ENCODE data around the gene CAMK1D. TPM values are rescaled to one million over a fixed set of nuclear protein-coding genes. Genes with fewer than 3 reads are reported as not detected.

CAMK1D gene
- total RNA-seq, 1 donor from 2014 or later: 14.0 TPM

DNA sequence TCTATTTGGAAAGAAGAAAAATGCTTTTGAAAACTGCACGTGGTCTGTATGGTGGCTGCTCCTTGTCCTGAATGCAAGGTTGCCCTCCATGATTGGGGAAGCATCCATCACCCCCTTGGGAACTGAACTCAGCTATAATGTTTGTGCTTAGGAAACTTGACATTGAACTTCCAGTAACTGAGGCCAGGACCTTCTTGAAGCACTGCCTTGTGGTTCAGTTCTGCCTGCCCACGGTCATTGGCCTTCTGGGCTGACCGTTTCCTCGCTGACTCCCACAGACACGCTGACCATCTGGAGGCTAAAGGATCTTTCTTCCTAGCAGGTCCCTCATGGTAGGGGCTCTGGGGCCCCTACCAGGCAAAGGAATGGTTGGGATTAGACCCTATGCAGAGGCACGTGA lies 247.8 kb downstream of the CAMK1D start:
- DNase-seq: no peak

DNA sequence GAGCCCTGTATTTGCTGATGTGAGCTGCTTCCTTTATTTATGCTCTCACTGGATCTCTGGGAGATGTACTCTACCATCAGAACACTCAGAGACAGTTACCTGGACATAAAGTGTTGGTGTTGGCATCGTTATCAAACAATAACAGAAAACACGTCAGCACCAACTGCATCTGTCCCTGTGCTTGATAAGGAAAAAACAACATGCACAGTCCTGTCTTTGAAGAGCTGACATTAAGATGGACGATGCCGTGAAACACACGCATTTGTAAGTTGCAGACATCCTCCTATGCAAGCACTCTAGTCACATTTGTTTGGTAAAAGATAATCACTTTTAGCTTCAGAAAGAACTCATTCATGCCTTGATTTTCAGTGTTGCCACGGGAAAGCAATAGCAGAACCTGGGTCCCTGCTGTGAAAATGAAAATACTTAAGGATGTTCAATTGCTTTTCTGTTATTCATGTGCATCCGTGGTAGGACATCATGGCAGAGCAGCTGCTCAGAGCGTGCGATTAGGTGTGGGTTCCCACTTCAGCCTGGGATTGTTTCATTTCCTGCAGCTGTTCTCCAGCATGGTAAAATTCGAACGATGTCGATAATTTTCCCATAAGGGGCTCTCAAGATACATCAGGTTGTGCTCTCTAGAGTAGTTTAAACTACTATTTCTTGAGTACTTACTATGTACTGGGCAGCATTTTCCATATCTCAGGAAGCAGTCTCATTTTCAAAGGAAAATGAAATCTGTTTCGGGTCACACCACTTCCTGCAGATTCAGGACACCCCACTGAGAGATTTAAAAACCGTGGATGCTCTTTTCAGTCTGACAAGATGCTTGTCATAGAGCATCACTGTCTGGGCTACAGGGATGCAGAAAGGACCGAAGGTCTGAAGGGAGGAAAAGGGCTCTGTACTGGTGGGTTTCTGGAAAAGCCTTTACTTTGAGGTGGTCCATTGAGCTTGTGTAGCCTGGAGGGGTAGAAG lies 248.7 kb downstream of the CAMK1D start:
- DNase-seq: no peak

DNA sequence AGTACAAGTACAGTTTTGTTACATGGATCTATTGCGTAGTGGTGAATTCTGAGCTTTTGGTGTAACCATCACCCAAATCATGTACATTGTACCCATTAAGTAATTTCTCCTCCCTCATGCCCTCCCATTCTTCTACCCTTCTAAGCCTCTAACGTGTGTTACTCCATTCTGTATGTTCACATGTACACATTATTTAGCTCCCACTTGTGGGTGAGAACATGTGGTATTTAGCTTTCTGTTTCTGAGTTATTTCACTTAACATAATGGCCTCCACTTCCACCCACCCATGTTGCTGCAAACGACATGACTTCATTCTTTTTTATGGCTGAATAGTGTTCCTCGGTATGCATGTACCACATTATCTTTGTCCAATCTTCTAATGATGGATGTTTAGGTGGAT lies 251.3 kb downstream of the CAMK1D start:
- no peak for DNase-seq

DNA sequence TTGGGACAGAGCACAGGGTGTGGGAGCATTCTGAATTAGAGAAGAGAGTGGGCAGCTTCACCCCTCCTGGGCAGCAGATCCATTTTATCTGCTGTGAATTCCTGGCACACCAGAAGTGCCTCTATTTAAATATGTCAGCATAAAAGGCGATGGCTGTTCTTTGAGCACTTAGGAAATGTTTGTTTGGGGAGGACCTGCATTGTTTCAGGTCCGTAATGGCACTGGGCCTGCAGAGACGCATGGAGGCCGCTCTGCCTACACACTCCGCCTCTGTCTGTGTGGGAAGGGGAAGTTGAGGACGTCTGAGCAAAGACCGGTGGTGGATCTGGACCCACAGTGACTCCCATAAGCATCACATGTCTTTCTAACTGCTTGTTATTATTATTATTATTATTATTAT lies 253.2 kb downstream of the CAMK1D start:
- no peak for DNase-seq

DNA sequence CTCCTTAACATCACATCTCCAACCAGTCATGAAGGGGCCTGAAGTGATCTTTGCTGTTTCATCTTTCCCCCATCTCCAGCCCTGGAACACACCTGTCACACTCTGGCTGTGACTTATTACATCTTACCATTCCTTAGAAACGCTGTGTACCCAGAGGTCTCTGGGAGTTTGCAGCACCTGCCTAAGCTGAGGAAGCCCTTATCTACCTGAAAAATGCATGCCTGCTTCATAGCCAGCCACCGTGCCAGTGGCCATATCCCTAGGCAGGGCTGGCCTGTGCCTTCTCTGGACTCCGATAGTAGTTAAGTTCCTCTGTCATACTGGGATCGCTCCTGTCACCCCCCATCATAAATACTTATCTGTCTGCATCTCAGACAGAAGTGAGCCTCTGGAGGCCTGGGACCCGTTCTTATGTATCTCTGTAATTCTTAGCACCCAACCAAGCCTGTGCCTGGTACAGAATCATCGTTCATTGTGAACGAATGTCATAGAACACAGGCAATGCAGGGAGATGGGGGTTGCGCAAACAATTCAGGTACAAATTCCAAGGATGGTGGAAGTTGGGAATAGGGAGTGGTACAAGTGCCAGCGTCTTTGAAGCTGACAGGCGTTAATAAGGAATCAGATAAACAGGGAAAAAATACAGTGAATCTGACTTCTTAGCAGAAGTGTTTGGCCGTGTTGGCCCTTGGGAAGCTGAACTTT lies 254.6 kb downstream of the CAMK1D start:
- no peak for DNase-seq

DNA sequence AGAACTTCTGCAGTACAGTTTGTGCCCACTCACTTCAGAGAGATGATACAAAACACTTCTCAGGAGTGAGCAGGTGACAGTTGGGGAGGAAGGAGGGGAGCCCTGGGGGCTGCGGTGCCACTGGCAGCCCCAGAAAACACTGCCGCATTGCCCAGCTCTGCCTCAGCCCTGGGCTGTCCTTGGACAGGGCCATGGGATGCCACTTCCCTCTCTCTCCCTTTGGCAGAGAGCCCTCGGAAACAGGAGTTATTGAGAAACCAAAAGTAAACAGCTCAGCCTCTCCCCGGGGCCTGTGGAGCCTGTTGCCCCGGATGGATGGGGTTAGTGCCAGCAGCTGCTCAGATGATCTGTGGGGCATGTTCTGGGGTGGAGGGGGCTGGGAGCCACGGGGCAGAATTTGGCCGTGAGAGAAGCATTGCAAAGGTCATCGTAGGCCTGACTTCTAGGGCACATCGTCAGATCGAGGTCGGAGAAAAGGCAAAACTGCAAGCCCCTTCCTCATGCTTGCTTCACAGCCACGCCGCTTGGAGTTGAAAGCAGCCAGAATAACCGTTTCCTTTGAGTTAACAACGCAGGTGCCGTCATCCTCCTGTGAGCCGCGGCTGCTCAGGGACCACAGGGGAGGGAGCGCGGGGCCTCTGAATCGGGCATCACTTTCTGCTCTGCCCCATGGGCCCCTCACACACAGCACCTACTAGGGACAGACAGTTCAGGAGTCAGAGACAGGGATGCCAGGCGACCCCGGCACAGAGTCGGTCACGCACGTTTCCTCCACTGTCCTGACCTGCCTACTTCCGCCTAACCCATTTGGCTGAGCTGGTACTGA lies 256.4 kb downstream of the CAMK1D start:
- DNase-seq: no peak

DNA sequence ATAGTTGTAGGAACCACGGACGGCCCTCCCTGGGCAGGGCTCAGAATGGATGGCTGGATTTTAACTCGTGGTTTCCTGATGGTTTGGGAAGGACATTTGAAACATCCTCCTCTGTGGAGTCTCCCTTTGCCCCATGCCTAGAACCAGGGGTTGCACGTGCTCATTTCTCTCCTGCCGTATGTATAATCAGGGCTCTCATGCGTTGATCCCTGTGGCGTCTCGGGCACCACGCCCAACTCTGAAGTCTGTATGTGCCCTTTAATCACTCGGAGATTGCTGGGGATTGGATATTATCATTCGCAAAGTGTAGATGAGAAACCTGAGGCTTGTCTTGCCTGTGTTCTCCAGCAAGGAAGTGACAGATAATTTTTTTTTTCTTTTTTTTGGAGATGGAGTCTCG lies 257.1 kb downstream of the CAMK1D start:
- no peak for DNase-seq

DNA sequence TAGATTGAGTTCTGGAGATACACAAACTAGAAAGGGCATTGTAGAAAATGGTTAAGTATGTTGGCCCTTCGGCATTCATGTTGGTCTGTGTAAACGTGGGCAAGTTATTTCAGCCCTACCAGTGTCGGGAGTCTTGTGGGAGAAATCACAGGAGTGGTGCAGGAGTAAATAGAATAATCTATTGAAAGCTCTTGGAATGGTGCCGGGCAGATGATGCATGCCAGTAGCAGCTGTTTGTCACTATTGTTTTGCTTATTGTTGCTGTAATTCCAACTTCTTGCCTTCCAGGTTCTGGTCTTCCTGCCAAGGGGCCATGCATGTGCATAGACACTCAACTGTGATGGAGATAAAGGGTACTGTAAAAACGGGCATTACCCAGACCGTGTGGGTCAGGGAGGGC lies 259.4 kb downstream of the CAMK1D start:
- DNase-seq: no peak

DNA sequence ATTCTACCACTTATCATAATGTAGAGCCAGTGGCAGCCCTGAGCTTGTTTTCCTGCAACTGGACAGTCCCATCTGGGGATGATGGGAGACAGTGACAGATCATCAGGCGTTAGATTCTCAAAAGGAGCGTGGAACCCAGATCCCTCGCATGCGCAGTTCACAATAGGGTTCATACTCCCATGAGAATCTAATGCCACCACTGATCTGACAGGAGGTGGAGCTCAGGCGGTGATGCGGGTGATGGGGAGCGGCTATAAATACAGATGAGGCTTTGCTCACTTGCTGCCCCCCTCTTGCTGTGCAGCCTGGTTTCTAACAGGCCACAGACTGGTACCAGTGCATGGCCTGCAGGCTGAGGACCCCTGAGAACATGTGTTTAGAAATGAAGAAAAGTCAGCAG lies 260.1 kb downstream of the CAMK1D start:
- DNase-seq: no peak

DNA sequence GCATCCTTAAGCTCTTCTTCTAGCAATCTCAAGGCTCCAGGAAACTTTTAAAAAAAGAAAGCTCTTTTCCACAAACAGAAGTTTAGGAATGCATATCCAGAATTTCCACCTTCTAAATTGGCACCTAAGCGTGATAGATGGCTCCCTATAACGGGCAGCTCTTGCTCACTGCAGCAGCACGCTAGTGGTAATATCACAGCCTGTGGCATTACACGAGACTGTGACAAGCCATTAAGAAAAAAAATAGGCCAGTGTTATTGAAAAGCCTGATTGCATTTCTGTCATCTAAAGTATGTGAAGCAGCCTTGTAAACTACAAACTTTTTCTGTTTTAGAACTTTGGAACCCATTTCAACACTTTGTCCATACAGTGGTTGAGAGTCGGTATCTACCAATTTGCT lies 263.8 kb downstream of the CAMK1D start:
- no peak for DNase-seq

DNA sequence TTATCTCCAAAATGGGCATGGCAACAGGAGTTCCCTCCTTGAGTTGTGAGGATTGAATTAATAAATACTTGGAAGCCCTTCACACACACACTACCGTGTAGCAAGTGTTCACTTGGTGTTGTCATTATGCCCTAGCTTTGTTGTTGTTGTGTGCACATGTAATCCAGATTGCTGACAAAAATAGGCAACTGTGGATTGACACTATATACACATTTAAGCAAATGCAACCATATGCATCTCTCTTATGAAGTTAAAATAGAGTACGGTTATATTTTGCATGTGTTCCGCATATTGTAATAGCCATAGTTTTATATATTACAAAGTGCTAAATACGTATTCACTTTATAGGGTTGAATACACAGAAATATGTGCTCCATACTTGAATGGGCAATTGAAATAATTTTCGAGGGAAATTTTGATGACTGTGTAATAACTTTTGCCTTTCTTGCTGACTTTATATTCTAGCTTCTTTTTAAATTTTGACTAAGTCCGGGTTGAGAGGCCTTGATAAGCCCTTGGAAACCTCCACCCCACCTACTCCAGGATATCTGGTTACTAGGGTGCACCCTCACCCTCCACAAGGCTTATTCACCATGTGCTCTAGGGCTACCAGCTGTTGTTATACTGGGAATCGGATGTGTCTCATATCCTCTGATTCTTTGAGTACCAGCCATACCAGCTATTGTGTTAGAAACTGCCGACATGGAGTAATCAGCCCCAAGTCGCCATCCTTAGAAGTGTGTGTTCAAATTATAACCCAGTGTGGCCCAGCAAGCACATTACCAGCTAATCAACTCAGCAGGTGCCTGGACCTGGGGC lies 265.0 kb downstream of the CAMK1D start:
- DNase-seq: peak; percentile 47

DNA sequence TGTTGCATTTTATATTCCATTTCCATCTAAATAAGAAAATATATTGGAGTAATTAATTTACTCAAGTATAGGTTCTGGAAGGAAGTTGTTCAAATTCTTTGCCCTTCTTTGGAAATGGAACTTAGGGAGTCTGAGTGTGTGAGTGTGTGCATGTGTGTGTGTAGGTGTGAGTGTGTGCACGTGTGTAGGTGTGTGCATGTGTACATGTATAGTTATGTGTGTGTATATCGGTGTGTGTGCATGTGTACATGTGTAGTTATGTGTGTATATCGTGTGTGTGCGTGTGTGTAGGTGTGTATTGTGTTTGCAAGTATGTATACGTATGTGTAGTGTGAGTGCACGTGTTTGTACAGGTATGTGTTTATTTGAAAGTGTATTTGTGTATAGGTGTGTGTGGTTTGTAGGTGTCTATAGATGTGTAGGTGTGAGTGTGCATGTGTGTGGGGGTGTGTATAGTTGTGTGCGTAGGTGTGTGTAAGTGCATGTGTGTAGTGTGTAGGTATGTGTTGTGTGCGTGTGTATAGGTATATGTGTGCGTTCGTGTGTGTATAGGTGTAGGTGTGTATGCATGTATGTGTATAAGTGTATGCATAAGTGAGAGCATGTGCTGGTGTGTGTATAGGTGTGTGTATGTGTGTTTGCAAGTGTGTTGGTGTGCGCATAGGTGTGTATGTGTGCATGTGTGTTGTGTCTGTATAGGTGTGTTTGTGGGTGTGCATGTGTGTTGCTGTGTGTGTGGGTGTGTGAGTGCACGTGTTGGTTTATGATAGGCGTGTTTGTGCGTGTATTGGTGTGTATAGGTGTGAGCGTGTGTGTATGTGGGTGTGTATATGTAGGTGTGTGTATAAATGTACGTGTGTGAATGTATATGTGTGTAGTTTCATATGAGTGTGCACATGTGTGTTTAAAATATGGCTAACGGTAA lies 266.2 kb downstream of the CAMK1D start:
- no peak for DNase-seq

DNA sequence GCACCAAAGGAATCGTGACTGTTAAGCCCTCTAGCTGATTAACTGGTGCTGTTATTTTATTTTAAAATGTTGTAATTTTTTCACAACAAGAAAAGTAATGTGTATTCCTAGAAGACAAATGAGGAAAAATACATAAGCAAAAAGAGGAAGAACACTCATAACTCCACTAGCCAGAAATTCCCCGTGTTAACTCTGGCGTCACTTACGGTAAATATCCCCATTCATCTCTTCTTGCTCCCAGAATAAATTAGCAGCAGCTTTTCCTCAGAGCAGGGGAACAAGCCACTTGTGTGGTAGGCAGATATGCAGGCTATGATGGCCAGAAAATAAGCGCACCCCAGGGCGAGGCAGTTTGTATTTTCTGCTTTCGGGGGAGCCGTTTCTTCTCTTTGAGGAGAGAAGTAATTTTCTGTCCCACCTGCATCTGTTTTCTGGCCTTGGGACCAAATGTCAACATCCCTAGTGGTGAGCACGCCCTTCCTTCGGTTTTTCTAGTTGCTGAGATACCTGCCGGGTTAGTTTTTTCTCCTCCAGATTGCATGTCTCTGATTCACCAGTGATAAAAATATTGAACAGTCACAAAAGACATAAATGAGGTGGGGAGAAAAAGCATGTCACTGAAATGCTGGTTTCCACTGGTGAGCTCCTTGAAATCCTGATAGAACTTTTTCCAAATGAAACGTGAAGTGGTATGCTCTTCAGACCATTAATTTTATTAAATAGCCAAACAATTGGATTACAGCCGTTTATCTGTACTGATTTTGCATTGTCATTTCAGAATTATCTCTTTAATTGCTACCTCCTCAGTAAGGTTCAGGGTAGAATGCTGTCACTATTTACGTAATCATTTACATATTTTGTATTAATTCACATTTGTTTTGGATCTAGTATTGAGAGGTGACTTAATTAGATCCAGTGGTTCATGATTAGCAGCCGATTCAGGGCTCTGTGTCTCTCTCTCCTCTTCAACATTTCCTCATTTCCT lies 268.1 kb downstream of the CAMK1D start:
- no peak for DNase-seq

DNA sequence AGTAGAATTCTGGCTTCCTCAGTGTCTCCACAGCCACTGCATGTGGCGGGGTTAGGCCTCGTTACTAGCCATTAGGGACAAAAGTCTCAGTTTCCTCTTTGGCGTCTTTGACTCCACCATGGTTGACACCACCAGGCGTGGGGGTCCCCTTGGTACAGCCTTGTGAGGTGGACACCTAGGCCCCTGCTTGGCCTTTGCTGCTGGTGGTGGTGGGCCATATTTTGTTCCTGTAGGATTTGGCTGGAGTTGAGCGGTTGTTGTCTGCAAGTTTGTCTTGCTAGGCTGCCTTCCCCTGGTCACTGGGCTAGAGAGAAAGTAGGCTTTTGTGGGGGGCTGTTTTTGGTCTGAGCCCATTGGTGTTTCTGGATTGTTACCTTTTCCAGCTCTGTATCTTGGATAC lies 272.7 kb downstream of the CAMK1D start:
- no peak for DNase-seq

DNA sequence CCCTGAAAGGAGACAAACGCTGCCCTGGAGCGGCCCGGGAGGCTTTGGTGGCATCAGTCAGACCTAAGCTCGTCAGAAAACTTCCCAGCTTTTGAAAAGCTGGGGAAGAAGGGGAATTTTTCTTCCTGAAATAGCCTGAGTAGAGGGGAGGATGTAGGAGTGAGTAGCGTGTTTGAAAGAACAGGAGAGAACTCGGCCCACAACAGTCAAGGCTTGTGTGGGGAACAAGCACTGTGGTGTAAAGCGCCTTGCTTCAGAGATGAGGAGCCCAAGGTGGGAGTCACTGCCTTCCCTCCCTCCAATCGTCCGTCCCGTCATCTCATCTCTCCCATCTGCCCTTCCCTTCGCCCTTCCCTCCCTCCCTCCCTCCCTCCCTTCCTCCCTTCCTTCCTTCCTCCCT lies 273.3 kb downstream of the CAMK1D start:
- DNase-seq: no peak

DNA sequence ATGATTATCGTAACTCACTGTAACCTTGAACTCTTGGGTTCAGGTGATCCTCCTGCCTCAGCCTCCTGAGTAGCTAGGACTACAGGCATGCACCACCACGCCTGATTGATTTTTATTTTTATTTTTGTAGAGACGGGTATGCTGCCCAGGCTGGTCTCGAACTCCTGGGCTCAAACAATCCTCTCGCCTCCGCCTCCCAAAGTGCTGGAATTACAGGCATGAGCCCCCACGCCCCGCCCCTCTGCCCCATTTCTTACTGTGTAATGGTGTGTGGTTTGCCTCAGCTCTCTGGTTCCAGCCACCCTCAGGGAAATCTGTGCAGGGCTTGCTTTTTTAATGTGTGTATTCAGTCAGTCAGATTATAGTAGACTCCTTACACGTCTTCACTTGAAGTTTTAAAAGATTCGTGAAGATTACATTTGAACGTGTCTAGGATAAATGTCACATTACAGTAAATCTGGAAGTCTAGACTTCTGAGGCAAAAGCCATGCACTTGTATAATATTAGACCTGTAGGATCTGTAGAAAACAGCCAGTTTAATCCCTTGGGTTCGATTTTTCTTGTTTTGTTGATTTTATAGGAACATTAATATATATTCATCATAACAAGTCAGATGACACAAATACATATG lies 276.2 kb downstream of the CAMK1D start:
- no peak for DNase-seq

DNA sequence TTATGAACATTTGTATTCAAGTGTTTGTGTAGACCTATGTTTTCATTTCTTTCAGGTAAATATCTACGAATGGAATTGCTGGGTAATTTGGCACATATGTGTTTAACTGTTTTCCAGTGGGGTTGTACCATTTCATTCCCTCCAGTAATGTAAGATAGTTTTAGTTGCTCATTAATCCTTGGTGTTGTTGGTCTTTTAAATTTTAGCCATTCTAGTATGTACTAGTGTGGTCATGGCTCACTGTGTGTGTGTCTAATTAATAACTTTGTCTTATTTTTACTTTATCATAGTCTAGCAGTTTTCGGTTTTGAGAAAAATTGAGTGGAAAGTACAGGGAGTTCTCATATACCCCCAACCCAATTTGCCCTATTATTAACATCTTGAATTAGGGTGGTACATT lies 278.8 kb downstream of the CAMK1D start:
- DNase-seq: no peak

DNA sequence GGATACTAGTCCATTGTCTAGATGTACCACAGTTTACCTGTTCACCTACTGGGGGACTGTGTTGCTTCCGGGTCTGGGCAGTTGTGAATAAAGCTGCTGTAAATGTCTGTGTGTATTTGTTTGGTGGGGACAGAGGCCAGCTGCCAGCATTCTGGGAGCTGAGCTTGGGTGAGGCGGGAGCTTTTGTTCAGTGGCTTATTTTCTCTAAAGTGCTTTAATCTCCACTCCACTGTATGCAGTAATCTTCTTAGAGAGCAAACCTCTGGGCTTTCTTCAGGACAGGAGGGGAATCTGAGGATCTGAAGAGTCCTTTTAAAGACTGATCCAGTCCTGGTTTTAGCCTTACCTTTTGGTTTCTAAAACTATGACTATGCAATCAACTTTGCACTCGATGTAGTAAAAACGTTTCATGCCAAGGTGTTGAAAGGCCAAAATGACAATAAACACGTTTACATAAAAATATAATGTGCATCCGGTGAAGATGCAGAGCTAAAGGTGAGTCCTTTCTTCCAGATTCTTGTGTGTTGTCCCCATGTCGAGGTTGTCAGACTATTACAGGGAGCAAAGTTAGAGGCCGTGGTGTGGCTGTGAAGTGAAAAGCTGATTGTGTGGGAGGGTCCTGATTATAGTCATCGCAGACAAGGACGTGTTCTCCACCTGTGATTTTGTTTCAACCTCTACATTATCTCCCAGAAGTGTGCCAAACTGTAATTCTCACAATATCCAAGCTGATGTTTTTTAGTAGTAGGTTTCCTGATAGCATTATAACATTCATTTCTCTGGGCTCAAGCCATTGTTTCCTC lies 279.8 kb downstream of the CAMK1D start:
- DNase-seq: no peak
